ENCODE measurements around the gene NPFFR1. TPM values are rescaled to one million over a fixed set of nuclear protein-coding genes. Genes with fewer than 3 reads are reported as not detected.
"Not testable (repeated sequence)": the region's sequence is repeated elsewhere in the genome, so short reads cannot be mapped to it uniquely, and the experiment has no call there.

The NPFFR1 gene
- total RNA-seq, 4 donors from 2014 or later: 0.22 to 0.42 TPM; not detected in 2

DNA sequence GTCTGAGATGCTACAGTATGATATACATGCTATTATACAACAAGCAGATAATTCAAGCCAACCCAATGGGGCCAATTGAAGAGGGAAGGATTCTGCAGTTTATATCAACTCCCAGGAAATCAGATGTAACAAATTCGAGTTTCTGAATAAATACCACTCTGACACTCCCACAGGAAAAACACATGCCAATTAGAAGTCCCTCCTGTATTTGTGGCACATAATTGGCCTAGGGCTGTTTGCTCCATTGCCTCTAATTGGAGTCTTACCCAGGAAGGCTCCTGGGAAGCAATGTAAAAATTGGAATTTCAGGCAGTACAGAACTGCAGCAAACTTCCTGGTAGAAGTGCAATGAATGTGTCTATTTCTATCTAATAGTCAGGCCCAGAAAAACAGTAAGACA, 55.3 kb downstream of the NPFFR1 start:
- TF ChIP-seq, protein P1, sequence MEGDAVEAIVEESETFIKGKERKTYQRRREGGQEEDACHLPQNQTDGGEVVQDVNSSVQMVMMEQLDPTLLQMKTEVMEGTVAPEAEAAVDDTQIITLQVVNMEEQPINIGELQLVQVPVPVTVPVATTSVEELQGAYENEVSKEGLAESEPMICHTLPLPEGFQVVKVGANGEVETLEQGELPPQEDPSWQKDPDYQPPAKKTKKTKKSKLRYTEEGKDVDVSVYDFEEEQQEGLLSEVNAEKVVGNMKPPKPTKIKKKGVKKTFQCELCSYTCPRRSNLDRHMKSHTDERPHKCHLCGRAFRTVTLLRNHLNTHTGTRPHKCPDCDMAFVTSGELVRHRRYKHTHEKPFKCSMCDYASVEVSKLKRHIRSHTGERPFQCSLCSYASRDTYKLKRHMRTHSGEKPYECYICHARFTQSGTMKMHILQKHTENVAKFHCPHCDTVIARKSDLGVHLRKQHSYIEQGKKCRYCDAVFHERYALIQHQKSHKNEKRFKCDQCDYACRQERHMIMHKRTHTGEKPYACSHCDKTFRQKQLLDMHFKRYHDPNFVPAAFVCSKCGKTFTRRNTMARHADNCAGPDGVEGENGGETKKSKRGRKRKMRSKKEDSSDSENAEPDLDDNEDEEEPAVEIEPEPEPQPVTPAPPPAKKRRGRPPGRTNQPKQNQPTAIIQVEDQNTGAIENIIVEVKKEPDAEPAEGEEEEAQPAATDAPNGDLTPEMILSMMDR (IDR thresholded peaks at IDR 0.05): no peak
- TF ChIP-seq POLR2A (IDR thresholded peaks at IDR 0.05): no peak
- H3K4me3 ChIP-seq (ENCODE audit: low read depth, poor library complexity, severe bottlenecking): no peak overlapping the region
- 34 to 50% methylated on average over 1 of the region's 1 CpG for WGBS, 2 donors
- DNase-seq (ENCODE audit: low spot score in 2 of 2): no peak
- intact Hi-C loops (cut with DNase I; ENCODE audit: low total_unique reads): no loop called here

DNA sequence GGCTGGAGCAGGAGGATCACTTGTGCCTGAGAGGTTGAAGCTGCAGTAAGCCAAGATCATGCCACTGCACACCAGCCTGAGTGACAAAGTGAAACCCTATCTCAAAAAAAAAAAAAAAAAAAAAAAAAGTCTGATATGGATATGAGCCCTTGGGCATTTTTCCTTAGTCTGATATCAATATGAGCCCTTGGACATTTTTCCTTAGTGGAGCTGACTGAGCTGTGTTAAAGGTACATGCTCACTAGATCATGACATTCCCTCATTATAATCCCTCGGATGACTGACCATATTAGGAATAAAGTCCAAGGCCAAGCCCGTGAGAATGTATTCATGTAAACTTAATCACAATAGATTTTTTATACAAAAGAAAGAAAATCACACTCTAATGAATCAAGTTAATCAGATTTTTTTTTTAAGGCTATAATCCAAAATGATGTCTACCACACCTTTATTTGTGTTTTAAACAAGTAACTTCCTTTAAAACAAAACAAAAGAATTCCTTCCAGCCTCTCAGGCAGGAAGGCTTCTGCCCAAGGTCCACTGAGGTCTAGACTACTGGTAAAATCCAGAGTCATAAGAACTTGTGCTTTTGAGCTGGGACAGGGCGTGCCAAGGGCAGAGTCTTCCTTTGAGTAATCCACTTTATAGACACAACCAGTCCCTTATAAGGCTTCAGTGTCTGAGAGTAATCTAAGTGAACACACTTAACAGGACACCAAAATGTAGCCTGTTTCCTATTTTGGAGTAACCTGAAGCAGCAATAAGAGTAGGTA, 56.1 kb downstream of the NPFFR1 start:
- no peak for DNase-seq (ENCODE audit: low spot score in 2 of 2)
- intact Hi-C loops (cut with DNase I; ENCODE audit: low total_unique reads): no loop called here
- no peak overlapping the region for H3K4me3 ChIP-seq (ENCODE audit: low read depth, poor library complexity, severe bottlenecking)
- TF ChIP-seq, protein P1 (IDR thresholded peaks at IDR 0.05): no peak
- no peak for TF ChIP-seq POLR2A (IDR thresholded peaks at IDR 0.05)
- WGBS, 2 donors: 68 to 77% methylated on average over 3 of the region's 3 CpGs

DNA sequence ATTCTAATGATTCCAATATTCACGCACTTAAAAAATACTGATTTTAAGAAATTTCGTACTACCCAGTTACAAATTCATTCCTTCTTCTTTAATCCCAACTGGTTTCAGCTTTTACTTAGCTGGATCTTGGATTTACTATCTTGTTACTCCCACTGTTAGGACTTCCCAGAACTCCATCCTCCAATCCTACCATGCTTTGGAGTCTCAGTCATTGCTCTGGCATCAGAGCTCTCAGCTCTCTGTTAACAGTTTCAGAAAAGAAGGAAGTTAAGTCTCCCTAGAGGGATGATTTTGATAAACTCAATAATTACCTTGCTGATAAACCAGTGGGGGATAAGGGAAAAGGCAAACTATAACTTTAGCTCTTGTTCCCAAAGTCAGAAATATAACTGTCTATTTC, 60.1 kb downstream of the NPFFR1 start:
- DNase-seq (ENCODE audit: low spot score in 2 of 2): no peak
- no peak for TF ChIP-seq POLR2A (IDR thresholded peaks at IDR 0.05)
- TF ChIP-seq, protein P1 (IDR thresholded peaks at IDR 0.05): no peak
- WGBS, 2 donors: 88 to 92% methylated on average over 2 of the region's 2 CpGs
- H3K4me3 ChIP-seq (ENCODE audit: low read depth, poor library complexity, severe bottlenecking): no peak overlapping the region
- intact Hi-C loops (cut with DNase I; ENCODE audit: low total_unique reads): loop anchor here (5.0 kb wide), 1 partner anchor 144 kb away; no protein-coding TSS in a partner anchor

DNA sequence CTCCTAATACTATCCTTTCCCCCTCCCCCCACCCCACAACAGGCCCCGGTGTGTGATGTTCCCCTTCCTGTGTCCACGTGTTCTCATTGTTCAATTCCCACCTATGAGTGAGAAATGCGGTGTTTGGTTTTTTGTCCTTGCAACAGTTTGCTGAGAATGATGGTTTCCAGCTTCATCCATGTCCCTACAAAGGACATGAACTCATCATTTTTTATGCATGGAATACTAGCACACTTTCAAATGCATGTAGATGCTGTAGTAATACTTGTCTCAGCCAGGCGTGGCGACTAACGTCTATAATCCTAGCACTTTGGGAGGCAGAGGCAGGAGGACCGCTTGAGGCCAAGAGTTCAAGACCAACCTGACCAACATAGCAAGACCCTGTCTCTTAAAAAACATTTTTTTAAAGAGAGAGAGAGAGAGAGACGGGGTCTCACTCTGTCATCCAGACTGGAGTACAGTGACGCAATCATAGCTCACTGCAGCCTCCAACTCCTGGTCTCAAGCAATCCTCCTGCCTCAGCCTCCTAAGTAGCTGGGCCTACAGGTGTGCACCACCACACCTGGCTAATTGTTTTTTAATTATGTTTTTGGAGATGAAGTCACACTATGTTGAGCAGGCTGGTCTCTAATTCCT, 60.9 kb downstream of the NPFFR1 start:
- DNase-seq (ENCODE audit: low spot score in 2 of 2); H3K4me3 ChIP-seq (ENCODE audit: low read depth, poor library complexity, severe bottlenecking): not testable (repeated sequence)
- 75 to 81% methylated on average over 9 of the region's 9 CpGs for WGBS, 2 donors
- intact Hi-C loops (cut with DNase I; ENCODE audit: low total_unique reads): loop anchor here (5.0 kb wide), 1 partner anchor 144 kb away; no protein-coding TSS in a partner anchor

DNA sequence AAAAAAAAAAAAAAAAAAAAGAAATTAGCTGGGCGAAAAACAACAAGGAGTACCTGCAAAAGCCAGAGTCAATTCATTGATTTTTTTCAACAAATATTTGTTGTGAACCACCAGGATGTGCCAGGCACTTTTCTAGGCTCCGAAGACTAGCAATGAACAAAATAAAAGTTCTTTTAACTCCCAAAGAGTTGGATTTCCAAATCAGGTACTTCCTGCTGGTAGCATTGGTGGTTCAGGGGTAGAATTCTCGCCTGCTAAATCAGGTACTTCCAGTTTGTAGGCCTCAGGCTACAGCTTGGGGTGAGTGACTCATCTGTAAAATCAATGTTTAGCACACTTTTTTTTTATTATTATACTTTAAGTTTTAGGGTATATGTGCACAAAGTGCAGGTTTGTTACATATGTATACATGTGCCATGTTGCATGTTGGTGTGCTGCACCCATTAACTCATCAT, 61.4 kb downstream of the NPFFR1 start:
- H3K4me3 ChIP-seq (ENCODE audit: low read depth, poor library complexity, severe bottlenecking): no peak overlapping the region
- intact Hi-C loops (cut with DNase I; ENCODE audit: low total_unique reads): loop anchor here (5.0 kb wide), 1 partner anchor 145 kb away; no protein-coding TSS in a partner anchor
- DNase-seq (ENCODE audit: low spot score in 2 of 2): no peak
- no peak for TF ChIP-seq POLR2A (IDR thresholded peaks at IDR 0.05)
- WGBS, 2 donors: 61 to 66% methylated on average over 3 of the region's 3 CpGs

DNA sequence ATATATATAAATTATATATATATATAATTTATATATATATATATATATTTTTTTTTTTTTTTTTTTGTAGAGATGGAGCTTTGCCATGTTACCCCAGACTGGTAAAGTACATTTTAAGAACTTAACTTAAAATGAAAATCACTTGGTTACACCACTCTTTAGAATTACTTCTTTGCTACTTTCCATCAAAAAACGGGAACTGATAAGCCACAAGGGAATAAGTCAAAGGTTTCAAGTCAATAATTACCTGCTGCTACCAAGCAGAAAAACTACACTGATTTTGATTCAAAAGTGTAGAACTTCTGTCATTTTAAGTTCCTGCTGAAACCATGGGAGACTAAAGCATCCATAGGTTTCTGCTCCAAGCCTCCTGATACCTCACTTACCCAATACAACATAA, 62.8 kb downstream of the NPFFR1 start:
- TF ChIP-seq POLR2A (IDR thresholded peaks at IDR 0.05): no peak
- TF ChIP-seq, protein P1 (IDR thresholded peaks at IDR 0.05): no peak
- 21 to 24% methylated on average over 1 of the region's 1 CpG for WGBS, 2 donors
- H3K4me3 ChIP-seq (ENCODE audit: low read depth, poor library complexity, severe bottlenecking): no peak overlapping the region
- DNase-seq (ENCODE audit: low spot score in 2 of 2): no peak
- intact Hi-C loops (cut with DNase I; ENCODE audit: low total_unique reads): loop anchor here (5.0 kb wide), 1 partner anchor 146 kb away; no protein-coding TSS in a partner anchor

Measured in lower leg skin (tissue), 4 donors.